SK-N-SH (cell line): ENCODE results near the gene CHST11.

Experiments used
- EZH2phosphoT487 ChIP-seq: fragments of 200-600 bp; sonication (generic); IDR thresholded peaks from 2 replicates; pipeline ENCODE4 v1.6.1; 2017; ENCODE audit warnings: low read depth, mixed run types, mild to moderate bottlenecking, antibody characterized with exemption, moderate library complexity, borderline replicate concordance
- NFIC ChIP-seq: IDR thresholded peaks from 2 replicates; pipeline ENCODE4 v1.4.0; 2012; ENCODE audit warnings: borderline replicate concordance
- TCF12 ChIP-seq: IDR thresholded peaks from 2 replicates; pipeline ENCODE4 v1.4.0; 2012
- YY1 ChIP-seq: IDR thresholded peaks from 2 replicates; pipeline ENCODE4 v1.4.0; 2012; ENCODE audit warnings: low read depth, mild to moderate bottlenecking
- TF ChIP-seq, protein P1 (sequence below): IDR thresholded peaks from 2 replicates; pipeline ENCODE4 v1.4.0; 2012; ENCODE audit warnings: low read depth
- TF ChIP-seq, protein P2 (sequence below): fragments of 200-600 bp; sonication (generic); IDR thresholded peaks from 2 replicates; pipeline ENCODE4 v1.6.1; 2017; ENCODE audit warnings: antibody characterized with exemption, mild to moderate bottlenecking, moderate library complexity
- TF ChIP-seq, protein P3 (sequence below): fragments of 150-350 bp; IDR thresholded peaks from 2 replicates; pipeline ENCODE4 v1.6.1; 2017; ENCODE audit warnings: antibody characterized with exemption, low read length, low read depth, borderline replicate concordance

DNA sequence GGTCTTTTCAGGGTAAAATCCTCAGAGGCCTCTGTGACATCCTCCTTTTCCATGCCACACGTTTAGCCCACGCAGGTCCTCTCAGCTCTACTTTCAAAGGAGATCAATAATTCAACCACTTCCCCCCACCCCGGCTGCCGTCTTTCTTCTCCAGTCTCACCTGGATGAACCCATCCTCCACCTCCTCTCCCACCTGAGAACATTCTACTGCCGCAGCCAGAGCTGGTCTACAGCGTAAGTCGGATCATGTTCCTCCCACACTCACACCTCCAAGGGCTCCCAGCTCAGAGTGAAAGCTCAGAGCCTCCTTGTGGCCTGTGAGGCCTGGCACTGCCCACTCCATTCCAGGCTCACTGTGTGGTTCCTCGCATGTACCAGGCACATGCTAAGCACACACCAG, 246.6 kb downstream of the CHST11 start:
- TF ChIP-seq, protein P1, sequence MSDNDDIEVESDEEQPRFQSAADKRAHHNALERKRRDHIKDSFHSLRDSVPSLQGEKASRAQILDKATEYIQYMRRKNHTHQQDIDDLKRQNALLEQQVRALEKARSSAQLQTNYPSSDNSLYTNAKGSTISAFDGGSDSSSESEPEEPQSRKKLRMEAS: no peak
- TF ChIP-seq NFIC (no peak), YY1 (no peak), EZH2phosphoT487 (no peak), TCF12 (no peak)
- TF ChIP-seq, protein P2, sequence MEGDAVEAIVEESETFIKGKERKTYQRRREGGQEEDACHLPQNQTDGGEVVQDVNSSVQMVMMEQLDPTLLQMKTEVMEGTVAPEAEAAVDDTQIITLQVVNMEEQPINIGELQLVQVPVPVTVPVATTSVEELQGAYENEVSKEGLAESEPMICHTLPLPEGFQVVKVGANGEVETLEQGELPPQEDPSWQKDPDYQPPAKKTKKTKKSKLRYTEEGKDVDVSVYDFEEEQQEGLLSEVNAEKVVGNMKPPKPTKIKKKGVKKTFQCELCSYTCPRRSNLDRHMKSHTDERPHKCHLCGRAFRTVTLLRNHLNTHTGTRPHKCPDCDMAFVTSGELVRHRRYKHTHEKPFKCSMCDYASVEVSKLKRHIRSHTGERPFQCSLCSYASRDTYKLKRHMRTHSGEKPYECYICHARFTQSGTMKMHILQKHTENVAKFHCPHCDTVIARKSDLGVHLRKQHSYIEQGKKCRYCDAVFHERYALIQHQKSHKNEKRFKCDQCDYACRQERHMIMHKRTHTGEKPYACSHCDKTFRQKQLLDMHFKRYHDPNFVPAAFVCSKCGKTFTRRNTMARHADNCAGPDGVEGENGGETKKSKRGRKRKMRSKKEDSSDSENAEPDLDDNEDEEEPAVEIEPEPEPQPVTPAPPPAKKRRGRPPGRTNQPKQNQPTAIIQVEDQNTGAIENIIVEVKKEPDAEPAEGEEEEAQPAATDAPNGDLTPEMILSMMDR: no peak
- TF ChIP-seq, protein P3, sequence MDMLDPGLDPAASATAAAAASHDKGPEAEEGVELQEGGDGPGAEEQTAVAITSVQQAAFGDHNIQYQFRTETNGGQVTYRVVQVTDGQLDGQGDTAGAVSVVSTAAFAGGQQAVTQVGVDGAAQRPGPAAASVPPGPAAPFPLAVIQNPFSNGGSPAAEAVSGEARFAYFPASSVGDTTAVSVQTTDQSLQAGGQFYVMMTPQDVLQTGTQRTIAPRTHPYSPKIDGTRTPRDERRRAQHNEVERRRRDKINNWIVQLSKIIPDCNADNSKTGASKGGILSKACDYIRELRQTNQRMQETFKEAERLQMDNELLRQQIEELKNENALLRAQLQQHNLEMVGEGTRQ: no peak
